ENCODE results near the gene MTHFR.

The MTHFR gene

DNA sequence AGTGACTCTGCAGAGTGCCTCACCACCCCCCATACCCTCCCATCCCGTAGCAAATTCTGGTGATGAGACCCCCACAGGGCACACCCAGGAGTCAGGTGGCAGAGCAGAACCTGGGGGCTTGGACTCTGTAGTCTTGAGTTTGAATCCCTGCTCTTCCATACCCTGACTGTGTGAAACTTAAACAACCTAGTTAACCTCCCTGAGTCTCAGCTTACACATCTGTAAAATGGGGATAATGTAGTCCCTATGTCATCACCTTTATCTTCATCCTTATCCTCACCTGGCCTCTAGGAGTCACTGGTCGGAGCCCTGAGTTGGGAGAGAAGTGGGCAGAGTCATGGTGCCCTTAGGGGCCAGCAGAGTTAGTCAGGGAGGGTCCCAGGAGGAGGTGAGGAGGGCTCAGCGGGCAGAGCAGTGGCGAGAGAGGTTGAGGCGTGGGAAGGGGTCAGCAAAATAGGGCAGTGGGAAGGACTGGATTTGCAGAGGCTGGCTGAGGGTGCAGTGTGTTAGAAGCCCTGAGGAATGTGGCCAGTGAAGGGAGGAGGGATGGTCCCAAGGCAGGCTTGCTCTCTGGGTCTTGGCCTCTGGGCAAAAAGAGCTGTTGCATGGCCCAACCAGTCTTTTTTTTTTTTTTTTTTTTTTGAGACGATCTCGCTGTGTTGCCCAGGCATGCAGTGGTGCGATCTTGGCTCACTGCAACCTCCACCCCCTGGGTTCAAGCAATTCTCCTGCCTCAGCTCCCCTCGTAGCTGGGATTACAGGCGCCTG lies 25.2 kb downstream of the MTHFR start:
- DNase-seq, result no peak

DNA sequence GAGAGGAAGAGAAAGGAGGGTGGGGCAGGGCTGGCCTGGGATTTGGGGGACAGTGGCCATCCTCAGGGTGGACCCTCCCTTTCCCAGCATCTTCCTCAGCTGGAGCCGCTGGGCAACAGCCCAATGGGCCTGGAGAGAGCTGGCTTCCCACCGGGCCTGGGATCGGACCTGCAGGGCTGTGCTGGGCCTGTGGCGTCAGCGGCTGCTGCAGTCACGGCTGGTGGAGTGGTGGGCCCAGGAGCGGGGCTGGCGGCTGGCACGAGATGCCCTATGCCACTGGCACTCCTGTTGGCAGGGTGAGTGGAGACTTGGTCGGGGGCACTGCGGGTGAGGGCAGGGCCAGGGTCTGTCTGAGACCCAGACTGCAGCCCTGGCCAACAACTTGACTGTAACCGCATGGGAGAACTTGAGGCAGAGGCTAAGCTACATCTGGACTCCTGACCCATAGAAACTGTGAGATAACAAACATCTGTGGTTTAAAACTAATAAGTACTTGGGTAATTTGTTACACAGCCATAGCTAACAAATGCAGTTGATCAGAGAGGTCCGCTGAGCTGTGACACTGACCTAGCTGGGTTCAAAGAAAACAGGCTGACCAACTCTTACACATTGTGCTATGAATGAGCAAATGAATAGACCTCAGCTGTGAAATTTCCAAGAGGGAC lies 25.9 kb downstream of the MTHFR start:
- DNase-seq, result no peak

GRCh38 chr1:11778844-11779623 lies 26.7 kb downstream of the MTHFR start:
- no peak for DNase-seq

- no peak for DNase-seq
Observed at GRCh38 chr1:11778336-11778735, 27.4 kb downstream of the MTHFR start.

DNA sequence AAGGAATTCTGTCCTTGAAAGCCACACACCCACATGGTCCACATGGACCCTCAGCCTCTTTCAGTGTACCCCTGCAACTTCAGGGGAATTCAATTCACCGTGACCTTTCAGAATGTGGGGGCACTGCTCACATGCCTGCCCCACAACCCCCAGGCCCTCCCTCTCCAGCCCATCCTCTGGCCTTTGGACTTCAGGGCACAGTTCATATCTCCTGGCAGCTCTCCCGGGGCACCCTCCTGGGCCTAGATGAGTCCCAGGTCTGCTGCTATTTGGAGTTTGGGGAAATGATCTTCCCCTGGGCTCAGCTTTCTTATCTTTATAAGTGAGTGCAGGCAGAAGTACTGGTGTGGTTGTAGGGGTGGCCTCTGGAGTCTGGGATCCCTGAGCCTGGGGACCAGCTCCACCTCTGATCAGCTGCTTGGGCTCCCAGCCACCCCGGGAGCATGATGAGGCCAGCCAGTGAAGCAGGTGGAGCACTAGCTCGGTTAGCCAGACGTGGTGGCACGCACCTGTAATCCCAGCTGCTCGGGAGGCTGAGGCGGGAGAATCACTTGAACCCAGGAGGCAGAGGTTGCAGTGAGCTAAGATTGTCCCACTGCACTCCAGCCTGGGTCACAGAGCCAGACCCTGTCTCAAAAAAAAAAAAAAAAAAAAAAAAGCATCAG lies 28.0 kb downstream of the MTHFR start:
- no peak for DNase-seq

GRCh38 chr1:11774753-11775152 lies 31.0 kb downstream of the MTHFR start:
- DNase-seq, result no peak

- no peak for DNase-seq
Observed at GRCh38 chr1:11772458-11772857, 33.3 kb downstream of the MTHFR start.

GRCh38 chr1:11771481-11772043 lies 34.2 kb downstream of the MTHFR start:
- no peak for DNase-seq

GRCh38 chr1:11770011-11770410 lies 35.8 kb downstream of the MTHFR start:
- peak; percentile 16 for DNase-seq

GRCh38 chr1:11769274-11769673 lies 36.5 kb downstream of the MTHFR start:
- DNase-seq, result no peak

- no peak for DNase-seq
Observed at GRCh38 chr1:11768821-11769220, 36.9 kb downstream of the MTHFR start.

DNA sequence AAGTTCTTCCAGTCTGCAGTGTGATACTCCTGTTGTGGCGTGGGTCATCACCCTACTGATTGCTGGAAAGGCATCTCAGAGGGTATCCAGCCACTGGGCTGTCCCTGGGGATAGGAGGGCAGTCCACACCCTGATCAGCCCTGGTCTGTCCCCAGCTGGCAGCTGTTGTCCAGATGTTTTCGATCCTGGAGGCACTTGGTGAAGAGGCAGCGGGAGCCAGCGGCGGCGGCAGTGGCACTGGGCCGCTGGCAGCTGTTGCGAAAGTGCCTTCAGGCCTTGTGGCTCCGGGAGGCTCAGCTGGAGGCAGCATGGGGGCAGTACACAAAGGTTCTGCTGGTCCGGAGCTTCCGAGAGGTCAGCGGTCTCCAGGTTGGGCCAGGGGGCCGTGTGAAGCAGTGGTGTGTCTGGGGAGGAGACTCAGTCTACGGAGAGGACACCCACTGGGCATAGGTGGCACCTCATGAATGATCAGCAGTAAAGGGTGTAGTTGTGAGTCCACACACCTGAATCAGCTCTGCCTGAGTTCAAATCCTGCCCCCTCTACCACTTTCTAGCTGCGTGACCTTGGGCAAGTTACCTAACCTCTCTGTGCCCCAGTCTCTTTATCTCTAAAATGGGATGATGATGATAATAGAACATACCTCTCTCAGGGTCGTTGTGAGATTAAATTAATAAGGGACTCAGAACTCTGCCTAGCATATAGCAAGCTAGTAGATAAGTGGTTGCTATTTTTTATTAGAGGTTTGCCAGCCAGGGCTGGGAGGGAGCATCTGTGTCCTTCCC lies 37.7 kb downstream of the MTHFR start:
- no peak for DNase-seq

DNA sequence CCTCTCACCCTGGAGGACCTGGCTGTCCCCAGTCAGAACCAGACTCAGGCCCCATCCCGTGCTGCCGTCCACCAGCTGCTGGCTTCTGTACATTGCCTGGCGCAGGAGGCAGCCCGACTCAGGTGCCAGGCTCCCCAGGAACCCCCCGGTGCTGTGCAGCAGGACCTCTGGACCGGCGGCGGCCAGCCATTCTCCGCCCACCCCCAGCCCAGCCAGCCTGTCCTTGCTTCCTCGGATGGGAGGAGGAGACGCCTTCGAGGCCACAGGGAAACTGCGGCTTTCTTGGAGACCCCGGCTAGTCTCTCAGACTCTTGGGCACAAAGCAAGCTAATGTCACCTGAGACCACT lies 39.4 kb downstream of the MTHFR start:
- DNase-seq, result no peak

GRCh38 chr1:11765661-11766428 lies 39.9 kb downstream of the MTHFR start:
- DNase-seq, result no peak

- no peak for DNase-seq
Observed at GRCh38 chr1:11764519-11764918, 41.2 kb downstream of the MTHFR start.

DNA sequence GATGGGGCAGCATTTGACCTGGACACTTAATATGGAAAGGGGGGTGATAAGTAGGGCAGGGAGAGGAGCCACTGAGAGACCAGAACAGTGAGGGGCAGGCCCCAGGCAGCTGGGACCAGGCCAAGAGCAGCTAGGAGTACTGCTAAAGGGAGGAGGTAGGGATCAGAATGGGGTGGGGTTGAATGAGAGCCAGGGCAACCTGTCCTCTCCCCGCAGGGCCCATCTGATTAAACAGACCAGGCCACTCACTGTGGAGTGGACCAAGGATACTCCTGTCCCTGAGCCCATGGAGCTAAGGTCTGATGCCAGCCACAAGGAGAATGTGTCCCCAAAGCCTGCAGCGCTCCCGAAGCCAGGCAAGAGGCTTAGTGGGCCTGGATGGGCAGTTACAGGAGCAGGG lies 41.6 kb downstream of the MTHFR start:
- no peak for DNase-seq

DNA sequence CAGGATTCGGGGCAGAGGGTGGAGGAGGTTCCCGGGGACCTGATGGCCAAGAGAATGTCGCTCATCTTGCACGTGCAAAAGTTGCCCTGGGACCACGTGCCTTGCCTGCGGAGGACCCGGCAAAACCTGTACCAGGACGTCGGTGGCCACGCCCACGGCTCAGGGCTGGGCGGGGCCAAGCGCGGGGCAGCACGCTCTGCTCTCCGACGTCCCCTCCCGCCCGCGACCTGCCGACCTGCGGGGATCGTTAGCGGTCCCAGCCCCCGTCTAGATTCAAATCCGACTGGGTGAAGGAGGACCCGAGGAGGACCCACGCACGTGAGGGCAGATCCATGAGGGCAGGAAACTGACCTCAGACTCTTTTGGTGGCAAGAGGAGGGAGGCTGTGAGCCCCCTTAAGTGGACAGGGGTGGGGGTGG lies 43.8 kb downstream of the MTHFR start, which contains the start of gene C1orf167:
Gene C1orf167 (plus strand): TSS at position 206 of the 419 bp plus-strand sequence. CDS start 2,208 bp downstream, outside the sequence.
- no peak for DNase-seq

GRCh38 chr1:11761285-11761684 lies 44.5 kb downstream of the MTHFR start:
- DNase-seq, result no peak

GRCh38 chr1:11759791-11760190 lies 46.0 kb downstream of the MTHFR start:
- no peak for DNase-seq

GRCh38 chr1:11757047-11757446 lies 48.7 kb downstream of the MTHFR start:
- DNase-seq, result no peak

DNA sequence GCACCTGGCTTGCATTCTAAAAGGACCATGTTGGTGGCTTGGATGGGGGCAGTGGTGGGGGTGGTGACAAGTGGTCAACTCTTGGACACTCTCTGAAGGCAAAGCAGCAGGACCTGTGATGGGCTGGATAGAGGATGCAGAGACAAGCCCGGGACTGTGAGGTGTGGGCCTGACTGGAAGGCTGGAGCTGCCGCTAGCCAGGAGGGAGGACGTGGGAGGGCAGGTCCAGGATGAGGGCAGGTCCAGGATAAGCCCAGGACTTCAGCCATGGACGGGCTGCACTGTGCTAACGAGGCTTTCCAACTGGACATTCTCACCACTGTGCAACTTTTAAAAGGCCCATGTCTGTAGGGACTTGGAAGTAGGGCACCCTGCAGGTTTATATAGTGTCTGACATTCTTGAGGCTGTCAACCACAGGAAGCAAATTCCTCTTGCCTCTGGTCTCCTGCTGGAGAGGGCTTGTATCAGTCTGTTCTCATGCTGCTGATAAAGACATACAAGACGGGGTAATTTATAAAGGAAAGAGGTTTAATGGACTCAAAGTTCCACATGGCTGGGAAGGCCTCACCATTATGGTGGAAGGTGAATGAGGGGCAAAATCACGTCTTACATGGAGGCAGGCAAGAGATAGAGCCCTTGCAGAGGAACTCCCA lies 52.1 kb downstream of the MTHFR start:
- DNase-seq, result peak; percentile 15

Measured in fibroblast of skin of right quadriceps (primary cell).